Measurements from ENCODE around the gene CST11.
"Not testable (repeated sequence)": the region's sequence is repeated elsewhere in the genome, so short reads cannot be mapped to it uniquely, and the experiment has no call there.

The CST11 gene

GRCh38 chr20:23452776-23453175, at the start of gene CST11:
TSS of gene CST11 (minus strand) at chr20:23452876. CDS start at chr20:23452811, 65 bp downstream.
- DNase-seq = no peak

- DNase-seq = no peak
Measured at GRCh38 chr20:23501926-23502325, 49.2 kb upstream of the CST11 start.

- DNase-seq = no peak
Measured at GRCh38 chr20:23497536-23497935, 44.9 kb upstream of the CST11 start.

GRCh38 chr20:23493172-23493772, 40.6 kb upstream of the CST11 start:
- no peak for DNase-seq

DNA sequence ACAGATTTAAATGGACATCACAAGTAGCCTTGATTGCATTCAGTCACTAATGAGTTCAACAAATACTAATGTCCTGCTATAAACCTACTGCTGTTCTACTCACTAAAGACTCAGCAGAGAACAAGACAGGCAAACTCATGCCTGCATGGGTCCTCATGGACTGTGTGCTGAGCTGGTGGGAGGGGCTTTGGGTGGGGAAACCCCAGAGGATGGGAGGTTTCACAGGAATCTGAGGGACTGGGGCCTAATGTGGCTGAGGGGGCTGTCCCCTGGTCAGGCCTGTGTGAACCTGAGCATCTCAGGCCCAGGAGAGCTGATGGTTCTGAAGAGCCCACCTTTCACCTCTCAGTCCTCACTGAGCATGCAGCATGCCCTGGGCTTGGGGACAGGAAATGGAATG, 39.6 kb upstream of the CST11 start:
- DNase-seq = no peak

- no peak for DNase-seq
Measured at GRCh38 chr20:23490817-23491216, 38.1 kb upstream of the CST11 start, which contains the start of gene CST8. TSS of gene CST8 (plus strand) at chr20:23491117. CDS start at chr20:23491668, 551 bp downstream.

DNA sequence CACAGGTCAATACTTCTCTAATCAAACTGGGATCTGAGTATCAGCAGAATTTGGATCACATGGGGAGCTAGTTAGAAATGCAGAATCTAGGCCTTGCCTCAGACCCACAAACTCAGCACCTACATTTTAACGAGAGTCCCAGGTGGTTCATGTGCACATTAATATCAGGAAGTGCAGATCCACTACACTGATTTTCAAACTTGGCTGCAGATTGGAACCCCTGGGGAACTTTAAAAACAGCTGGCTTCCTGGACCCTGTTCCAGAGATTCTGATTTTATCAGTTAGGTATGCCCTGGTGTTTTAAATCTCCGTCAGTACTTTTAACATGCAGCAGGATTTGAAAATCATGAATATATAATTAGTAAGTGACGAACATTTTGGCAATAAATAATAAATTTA, 36.3 kb upstream of the CST11 start:
- no peak for DNase-seq

DNA sequence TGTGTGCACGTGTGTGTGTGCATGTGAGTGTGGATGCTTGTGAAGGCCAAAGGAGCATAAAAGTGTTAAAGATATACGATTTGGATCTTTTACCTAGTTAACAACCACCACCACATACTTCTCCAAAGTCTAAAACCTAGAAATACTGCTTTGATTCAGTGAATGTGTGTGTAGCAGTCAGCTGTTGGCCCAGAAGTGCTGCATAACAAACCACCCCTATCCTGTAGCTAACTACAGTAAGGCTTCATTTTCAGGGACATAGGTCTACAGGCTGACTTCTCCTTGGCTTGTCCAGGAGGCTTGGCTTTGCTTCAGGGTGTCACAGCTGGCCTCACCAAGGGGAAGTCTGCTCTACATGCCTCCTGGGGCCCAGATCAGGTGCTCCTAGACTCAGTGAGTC, 35.8 kb upstream of the CST11 start:
- no peak for DNase-seq

DNA sequence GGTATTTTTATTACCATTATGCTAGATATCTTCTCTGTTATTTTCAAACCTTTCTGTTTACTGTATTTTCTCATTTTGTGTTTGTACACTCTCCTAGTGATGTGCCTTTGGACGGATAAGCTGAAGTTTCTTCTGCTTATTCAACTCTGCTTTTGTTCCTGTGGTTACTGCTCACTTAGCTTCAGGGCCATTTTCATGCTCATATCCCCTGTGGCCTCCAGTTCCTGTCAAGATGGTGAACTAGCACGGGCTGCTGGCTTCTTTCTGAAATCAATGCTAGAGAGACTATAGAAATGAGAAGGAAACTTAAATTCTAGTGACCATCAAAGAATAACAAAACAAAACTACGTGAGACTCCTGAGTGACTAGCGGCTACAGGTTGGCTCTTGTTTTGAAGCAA, 31.4 kb upstream of the CST11 start:
- no peak for DNase-seq

GRCh38 chr20:23482138-23482537, 29.5 kb upstream of the CST11 start:
- DNase-seq = no peak

GRCh38 chr20:23479043-23479442, 26.4 kb upstream of the CST11 start:
- no peak for DNase-seq

GRCh38 chr20:23477223-23477622, 24.5 kb upstream of the CST11 start:
- DNase-seq = no peak

GRCh38 chr20:23476015-23476754, 23.5 kb upstream of the CST11 start:
- DNase-seq = no peak

- no peak for DNase-seq
Measured at GRCh38 chr20:23475395-23475794, 22.7 kb upstream of the CST11 start.

DNA sequence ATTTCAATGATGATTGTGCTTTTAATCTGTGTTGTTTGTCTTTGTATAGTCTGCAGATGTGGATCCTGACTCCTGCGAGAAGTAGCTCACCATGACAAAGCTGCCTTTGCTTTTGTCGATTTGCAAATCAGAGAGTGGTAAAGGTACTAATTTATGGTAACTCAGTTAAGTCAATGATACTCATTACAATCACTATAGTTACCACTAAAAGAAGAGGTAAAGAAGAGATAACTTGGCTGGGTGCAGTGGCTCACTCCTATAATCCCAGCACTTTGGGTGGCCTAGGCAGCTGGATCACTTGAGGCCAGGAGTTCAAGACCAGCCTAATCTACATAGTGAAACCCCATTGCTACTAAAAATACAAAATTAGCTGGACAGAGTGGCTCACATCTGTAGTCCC, 20.6 kb upstream of the CST11 start:
- not testable (repeated sequence) for DNase-seq

DNA sequence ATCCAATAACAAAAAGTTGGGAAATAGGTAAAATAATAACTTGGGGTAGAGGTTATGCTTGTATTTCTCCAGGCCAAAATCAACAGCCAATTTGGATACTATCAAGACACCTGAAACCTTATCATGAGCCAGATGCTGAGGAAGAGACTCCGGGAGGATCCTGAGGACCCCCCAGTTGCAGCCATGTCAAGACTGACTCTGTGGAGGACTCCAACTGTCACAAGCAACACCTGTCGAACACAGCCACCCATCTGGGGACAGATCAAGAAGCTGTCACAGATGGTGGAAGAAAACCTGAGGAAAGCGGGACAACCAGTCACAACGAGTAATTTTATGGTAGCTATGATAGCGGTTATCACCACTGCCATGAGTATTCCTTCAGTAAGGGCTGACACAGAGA, 19.6 kb upstream of the CST11 start:
- DNase-seq = not testable (repeated sequence)

GRCh38 chr20:23466961-23467360, 14.3 kb upstream of the CST11 start:
- DNase-seq = not testable (repeated sequence)

- DNase-seq = no peak
Measured at GRCh38 chr20:23461180-23461579, 8.5 kb upstream of the CST11 start.

DNA sequence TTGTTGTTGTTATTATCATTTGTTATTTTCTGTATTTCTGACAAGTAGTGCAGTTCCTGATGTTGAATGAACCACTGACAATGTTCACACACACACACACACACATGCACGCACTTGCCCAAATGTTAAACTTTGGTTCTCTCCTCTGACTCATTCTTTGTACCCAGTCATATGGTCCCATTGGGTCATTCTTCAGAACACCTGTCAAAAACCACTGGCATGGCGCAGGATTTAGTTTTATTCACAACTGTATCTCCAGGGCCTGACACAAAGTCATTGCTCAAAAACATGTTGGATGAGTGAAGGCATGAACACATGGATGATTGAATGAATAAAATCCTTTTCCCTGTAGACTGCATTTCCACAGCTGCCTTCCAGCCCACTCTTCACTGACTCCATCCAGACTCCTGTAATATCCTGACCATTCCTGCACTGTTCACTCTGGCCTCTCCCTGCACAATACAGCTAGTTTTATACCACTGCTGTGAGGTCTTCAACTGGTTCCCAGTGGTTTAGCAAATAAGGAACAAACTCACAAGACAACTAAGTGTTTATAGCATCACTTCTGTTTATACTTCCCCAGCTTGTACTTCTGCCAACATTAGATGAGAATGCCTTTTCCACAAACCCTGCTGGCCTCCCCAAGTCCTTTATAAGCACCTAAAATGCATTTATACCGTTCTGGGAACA, 6.9 kb upstream of the CST11 start:
- DNase-seq = peak; percentile 16

DNA sequence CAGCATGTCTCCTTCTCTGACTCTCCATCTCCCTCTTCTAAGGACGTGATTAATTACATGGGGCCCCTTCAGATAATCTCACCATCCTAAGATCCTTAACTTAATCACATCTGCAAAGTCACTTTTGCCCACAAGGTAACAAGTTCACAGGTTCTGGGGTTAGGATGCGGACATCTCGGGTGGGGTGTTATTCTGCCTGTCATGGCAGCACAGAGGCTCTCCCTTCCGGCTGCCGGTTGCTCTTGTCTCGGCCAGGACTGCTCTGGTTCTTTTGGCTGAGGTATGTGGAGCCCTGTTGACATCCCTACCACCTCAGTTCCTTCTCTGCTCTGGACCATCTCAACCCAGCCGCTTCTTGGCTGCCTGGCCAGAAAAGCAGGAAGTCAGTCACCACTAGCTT, 4.2 kb upstream of the CST11 start:
- no peak for DNase-seq

DNA sequence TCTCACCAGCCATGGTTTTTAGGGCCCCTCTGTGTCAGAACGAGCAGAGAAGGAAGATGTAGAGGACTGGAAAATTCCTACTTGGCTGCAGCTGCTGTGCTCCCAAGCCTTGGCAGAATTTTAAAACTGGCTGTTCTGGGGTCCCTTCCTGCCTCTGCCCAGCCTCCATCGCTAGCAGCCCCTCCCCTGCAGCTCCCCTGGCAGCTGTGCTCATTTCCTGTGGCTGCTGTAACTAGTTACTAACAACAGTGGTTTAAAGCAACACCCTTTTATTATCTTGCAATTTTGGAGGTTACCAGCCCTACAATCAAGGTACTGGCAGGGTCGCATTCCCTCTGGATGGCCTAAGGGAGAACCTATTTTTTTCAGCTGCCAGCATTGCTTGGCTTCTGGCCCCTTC, 3.7 kb upstream of the CST11 start:
- peak; percentile 48 for DNase-seq

DNA sequence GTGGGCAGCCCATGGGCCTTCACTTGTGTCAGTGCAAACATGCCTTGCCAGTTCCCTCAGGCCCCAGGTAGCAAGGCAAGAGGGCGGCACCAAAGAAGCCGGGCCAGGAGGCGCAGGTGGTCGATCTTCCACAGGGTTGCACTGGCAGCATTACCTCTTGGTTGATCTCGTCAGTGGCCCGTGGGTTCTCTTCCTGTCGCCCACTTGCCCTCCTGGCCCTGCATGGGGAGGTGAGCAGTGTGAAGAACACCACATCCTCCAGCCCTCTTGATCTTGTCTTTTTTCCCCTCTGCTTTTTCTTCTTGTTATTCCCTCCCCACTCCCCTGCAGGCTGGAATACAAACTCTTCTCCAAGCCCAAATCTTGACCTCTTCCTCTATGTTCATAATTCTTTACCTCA, 3.0 kb upstream of the CST11 start:
- DNase-seq = peak; percentile 43

GRCh38 chr20:23454816-23455215, 2.1 kb upstream of the CST11 start:
- no peak for DNase-seq

All from NK-92 treated with Interleukin-12 subunit alpha and Interleukin-12 subunit beta, amount 100 ng/mL, for 24 hours (cell line).